A673 (cell line): Measurements from ENCODE around the gene TSPAN5. TPM values are rescaled to one million over a fixed set of nuclear protein-coding genes. Genes with fewer than 3 reads are reported as not detected.

Experiments used
- BruUV-seq: library from RNA; stranded (reverse); fragments of 400-500 nt; replicated peaks from 2 replicates; lab custom pipeline; 2021; lab: Mats Ljungman, UMichigan
- CTCF ChIA-PET: fragments of 300-600 bp; sonication (Branson Sonifier 250); formaldehyde crosslinking; loops from one replicate; lab custom pipeline; 2022; ENCODE audit warnings: antibody characterized with exemption; lab: Charles Lee
- POLR2A ChIA-PET: fragments of 300-600 bp; sonication (Branson Sonifier 250); formaldehyde crosslinking; loops from one replicate; lab custom pipeline; 2022; ENCODE audit warnings: antibody characterized with exemption; ENCODE audit not compliant: low non-redundant PET; lab: Charles Lee
- DNase-seq: peaks from one replicate; pipeline ENCODE4 v3.0.0-alpha.2; 2015; ENCODE audit warnings: low spot score
- H3K27ac ChIP-seq: fragments of 200-600 bp; sonication (generic); 2 replicates; pipeline ENCODE4 v1.5.1; 2016; ENCODE audit warnings: mixed run types, low read depth, mild to moderate bottlenecking, mixed read lengths, antibody characterized with exemption, low read length; ENCODE audit not compliant: poor library complexity, severe bottlenecking
- H3K27me3 ChIP-seq: fragments of 200-600 bp; sonication (generic); replicated peaks from 2 replicates; pipeline ENCODE4 v1.6.1; 2017; ENCODE audit warnings: mixed run types, low read depth, mild to moderate bottlenecking, mixed read lengths, antibody characterized with exemption, low read length; ENCODE audit not compliant: insufficient read depth, poor library complexity
- H3K36me3 ChIP-seq: fragments of 200-600 bp; sonication (generic); 2 replicates; pipeline ENCODE4 v1.6.1; 2016; ENCODE audit warnings: mixed run types, mild to moderate bottlenecking, mixed read lengths, antibody characterized with exemption, low read length; ENCODE audit not compliant: insufficient read depth, poor library complexity, severe bottlenecking
- H3K4me1 ChIP-seq: fragments of 200-600 bp; sonication (generic); 2 replicates; pipeline ENCODE4 v1.6.1; 2017; ENCODE audit warnings: mixed run types, mild to moderate bottlenecking, mixed read lengths, antibody characterized with exemption, low read length; ENCODE audit not compliant: insufficient read depth, poor library complexity, severe bottlenecking
- H3K4me3 ChIP-seq: fragments of 200-600 bp; sonication (generic); 2 replicates; pipeline ENCODE4 v1.5.1; 2016; ENCODE audit warnings: low read depth, mixed run types, mild to moderate bottlenecking, mixed read lengths, low read length; ENCODE audit not compliant: poor library complexity, severe bottlenecking
- H3K9me3 ChIP-seq: fragments of 200-600 bp; sonication (generic); 2 replicates; pipeline ENCODE4 v1.6.1; 2016; ENCODE audit warnings: mixed run types, low read depth, mild to moderate bottlenecking, mixed read lengths, antibody characterized with exemption, low read length; ENCODE audit not compliant: poor library complexity, severe bottlenecking
- EZH2 ChIP-seq: fragments of 200-600 bp; sonication (generic); IDR thresholded peaks from 2 replicates; pipeline ENCODE4 v1.6.1; 2017; ENCODE audit warnings: borderline replicate concordance, low read depth, mild to moderate bottlenecking, mixed read lengths, antibody characterized with exemption, low read length; ENCODE audit not compliant: poor library complexity, severe bottlenecking
- intact Hi-C: fragments of 100-400 bp; cut with micrococcal nuclease; formaldehyde crosslinking; loops from one replicate; pipeline ENCODE4 v1.10.0; 2022; ENCODE audit not compliant: unreplicated experiment
- total RNA-seq: library from RNA; stranded (reverse); gene quantifications from 2 replicates; pipeline ENCODE4 v1.2.3, GENCODE V29; 2021
- TF ChIP-seq, protein P1 (sequence below): fragments of 300-800, 200-600 bp; sonication (generic); conservative IDR thresholded peaks from 2 replicates; pipeline ENCODE4 v1.5.1; 2017; ENCODE audit warnings: low read depth, mild to moderate bottlenecking, antibody characterized with exemption, low read length, moderate library complexity, mixed read lengths

Gene TSPAN5
- total RNA-seq, 1 experiment from 2014 or later = 15.2 TPM

DNA sequence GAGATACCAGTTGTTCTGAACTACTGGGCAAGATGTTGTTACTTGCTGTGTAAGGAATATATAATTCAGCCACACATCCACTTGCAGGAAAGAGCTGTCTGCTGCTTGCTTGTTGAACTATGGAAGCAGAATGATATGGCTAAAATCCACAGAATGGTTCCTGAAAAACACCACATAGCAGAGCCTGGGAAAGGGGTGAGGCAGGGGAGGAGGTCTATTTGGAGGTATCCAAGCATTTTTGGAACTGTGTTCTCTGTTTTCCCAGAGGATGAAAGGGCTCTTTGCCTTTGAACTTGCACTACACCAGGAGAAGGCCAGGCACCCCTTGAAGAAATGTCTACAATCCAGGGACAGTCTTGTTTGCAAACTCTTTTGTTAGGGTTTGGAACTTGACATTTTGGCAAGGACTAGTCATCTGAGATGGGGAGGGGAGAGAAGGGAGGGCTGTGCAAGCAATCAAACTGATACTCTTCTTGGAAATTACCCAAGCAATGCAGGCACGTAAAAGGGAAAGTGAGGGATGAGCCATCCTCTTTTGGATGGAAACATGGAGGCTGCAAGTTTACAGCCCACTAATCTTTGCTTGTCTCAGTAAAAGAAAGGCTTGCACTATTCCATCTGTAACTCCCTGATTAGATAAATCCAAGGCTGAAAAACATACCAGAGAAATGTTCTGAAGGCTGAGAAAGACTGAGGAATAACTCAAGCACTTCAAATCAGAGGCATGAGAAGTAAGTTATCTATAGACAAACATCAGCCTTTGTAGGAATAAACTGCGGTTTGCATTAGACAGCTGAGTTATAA, 141.0 kb downstream of the TSPAN5 start:
- BruUV-seq = no TSS peak
- CTCF ChIA-PET = no interaction called here
- H3K27ac ChIP-seq = no peak overlapping the region
- no peak for DNase-seq
- no peak overlapping the region for H3K4me3 ChIP-seq
- H3K36me3 ChIP-seq = no peaks in the 10 kb centered on the region
- POLR2A ChIA-PET = no interaction called here
- peaks cover 14% of the 10 kb centered on the region for H3K4me1 ChIP-seq
- no peaks in the 10 kb centered on the region for H3K27me3 ChIP-seq
- TF ChIP-seq, protein P1, sequence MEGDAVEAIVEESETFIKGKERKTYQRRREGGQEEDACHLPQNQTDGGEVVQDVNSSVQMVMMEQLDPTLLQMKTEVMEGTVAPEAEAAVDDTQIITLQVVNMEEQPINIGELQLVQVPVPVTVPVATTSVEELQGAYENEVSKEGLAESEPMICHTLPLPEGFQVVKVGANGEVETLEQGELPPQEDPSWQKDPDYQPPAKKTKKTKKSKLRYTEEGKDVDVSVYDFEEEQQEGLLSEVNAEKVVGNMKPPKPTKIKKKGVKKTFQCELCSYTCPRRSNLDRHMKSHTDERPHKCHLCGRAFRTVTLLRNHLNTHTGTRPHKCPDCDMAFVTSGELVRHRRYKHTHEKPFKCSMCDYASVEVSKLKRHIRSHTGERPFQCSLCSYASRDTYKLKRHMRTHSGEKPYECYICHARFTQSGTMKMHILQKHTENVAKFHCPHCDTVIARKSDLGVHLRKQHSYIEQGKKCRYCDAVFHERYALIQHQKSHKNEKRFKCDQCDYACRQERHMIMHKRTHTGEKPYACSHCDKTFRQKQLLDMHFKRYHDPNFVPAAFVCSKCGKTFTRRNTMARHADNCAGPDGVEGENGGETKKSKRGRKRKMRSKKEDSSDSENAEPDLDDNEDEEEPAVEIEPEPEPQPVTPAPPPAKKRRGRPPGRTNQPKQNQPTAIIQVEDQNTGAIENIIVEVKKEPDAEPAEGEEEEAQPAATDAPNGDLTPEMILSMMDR = no peak
- TF ChIP-seq EZH2 = no peak
- H3K9me3 ChIP-seq = no peaks in the 10 kb centered on the region
- intact Hi-C loops = no loop called here

DNA sequence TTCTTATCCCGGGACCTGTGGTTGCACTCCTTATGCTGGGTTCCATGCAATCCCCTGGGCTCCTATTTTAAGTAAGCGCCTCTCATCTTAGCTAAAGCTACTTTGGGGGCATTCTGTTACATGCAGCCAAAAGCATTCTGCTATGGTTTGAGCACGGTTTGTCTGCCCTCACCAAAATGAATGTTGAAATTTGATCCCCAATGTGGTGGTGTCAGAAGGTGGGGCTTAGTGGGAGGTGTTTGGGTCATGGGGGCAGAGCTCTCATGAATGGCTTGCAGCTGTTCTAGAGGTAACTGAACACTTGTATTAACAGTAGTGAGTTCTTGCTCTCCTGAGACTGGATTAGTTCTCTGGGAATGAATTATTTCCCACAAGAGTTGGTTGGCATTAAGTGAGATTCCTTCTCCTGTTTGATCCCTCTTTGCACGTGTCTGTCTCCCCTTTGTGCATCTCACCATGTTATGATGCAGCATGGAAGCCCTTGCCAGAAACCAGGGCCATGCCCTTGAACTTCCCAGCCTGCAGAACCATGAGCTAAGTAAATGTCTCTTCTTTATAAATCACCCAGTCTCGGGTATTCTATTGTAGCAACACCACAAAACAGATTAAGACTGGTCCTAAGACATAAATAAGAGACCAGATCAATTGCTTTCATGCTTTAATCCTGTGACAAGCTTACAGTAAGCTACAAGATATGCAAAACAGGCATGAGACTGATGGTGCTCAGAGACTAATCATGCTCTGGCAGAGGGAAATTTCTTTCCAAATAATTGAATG, 141.8 kb downstream of the TSPAN5 start:
- DNase-seq = peak; percentile 17
- intact Hi-C loops = no loop called here
- ChIA-PET POLR2A (no interaction called here), CTCF (no interaction called here)
- BruUV-seq = no TSS peak
- Histone ChIP-seq H3K4me1 (peaks cover 10% of the 10 kb centered on the region), H3K27me3 (no peaks in the 10 kb centered on the region), H3K9me3 (no peaks in the 10 kb centered on the region), H3K27ac (no peak overlapping the region), H3K4me3 (no peak overlapping the region), H3K36me3 (no peaks in the 10 kb centered on the region)
- no peak for TF ChIP-seq EZH2
- TF ChIP-seq, protein P1 = no peak

DNA sequence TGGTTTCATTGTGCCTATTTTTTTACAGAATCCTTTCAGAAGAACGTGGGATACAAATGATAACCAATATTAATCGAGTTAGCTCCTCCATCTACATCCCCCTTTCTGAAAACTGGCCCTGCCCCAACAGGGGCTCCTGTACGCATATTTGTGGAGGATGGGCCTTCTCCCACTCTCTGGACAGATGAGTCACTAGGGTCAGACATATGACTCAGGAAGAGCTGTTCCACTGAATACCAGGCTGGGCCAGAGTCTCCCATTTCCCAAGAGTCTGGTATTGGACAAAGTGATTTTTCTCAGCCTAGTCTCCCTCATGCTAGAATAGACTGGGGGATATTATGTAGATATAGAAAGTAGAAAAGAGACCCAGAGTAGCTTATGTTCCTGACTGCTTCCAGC, 142.4 kb downstream of the TSPAN5 start:
- Histone ChIP-seq H3K27me3 (no peaks in the 10 kb centered on the region), H3K36me3 (no peaks in the 10 kb centered on the region), H3K9me3 (no peaks in the 10 kb centered on the region), H3K4me1 (peaks cover 10% of the 10 kb centered on the region), H3K4me3 (no peak overlapping the region), H3K27ac (no peak overlapping the region)
- BruUV-seq = no TSS peak
- intact Hi-C loops = no loop called here
- TF ChIP-seq, protein P1 = no peak
- TF ChIP-seq EZH2 = no peak
- ChIA-PET CTCF (no interaction called here), POLR2A (no interaction called here)
- no peak for DNase-seq
